GM21515 (cell line): ENCODE measurements around the gene CHP2.
A peak's percentile ranks its signal among the peaks of the same experiment; 100 is the strongest.

Experiments
- ATAC-seq: cut with Tn5 transposase; IDR thresholded peaks from one replicate; pipeline ENCODE4 v1.9.1; 2021; ENCODE audit not compliant: unreplicated experiment

CHP2 gene

GRCh38 chr16:23803591-23804123 is 48.8 kb downstream of the CHP2 start:
- ATAC-seq: peak; percentile 86

DNA sequence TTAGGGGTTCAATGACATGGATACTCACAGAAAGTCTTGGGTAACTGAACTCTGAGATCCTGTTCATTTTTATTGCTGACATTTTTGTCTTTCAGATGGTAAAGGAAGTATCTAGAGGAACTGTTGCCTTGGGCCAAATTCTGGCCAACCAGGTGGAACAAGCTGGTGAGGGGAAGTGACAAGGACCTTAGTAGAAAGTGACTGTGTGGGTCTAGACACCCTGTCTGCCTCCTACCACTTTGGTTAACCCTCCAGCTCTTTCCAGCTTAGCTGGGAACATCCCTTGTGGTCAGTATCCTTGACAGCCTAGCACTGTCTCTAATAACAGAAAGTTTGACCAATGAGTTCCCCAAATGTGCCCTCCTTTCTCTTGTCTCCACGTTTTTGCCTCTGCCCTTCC is 52.2 kb downstream of the CHP2 start:
- ATAC-seq: no peak
